Measurements from ENCODE around the gene OR2V2.

Gene OR2V2

DNA sequence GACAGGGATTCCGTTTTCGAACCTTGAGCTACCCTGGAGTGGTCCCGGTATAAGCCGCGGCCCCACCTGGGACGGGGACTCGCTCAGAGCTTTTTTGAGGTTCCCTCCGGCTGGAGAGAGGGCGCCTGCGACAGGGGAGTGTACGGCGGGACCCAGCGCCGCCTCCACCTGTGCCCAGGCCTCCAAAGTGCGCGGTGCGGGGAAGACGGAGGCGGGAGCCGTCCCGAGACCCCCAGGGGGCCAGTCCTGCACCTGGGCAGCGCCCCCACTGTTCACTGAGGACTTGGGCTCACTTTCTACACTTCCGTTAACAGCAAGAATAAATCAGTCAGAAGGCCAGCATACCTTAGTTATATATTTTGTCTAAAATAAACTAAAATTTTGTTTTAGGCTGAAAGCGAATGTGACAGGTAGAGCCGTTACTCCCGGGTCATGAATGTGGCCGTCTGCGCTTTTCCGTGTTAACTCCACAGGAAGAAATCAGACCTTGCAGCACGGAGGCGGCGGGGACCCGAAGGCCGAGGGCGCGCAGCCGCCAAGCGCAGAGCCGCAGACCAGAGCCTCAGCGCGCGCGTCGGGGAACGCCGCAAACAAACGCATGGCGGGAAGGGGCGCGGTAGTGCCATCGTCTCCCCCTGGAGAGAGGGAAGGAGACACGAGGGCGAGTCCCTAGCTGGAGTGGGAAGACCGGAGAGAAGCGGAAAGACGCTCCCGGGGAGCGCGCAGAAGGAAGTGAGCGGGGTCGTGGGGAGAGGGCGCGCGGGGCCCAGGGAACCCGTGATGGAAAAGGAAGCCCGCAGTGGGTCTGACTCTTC is 43.5 kb downstream of the OR2V2 start:
- DNase-seq (ENCODE audit: low read depth in 3 of 3), result peak in 1 of 3 experiments; percentile 52

DNA sequence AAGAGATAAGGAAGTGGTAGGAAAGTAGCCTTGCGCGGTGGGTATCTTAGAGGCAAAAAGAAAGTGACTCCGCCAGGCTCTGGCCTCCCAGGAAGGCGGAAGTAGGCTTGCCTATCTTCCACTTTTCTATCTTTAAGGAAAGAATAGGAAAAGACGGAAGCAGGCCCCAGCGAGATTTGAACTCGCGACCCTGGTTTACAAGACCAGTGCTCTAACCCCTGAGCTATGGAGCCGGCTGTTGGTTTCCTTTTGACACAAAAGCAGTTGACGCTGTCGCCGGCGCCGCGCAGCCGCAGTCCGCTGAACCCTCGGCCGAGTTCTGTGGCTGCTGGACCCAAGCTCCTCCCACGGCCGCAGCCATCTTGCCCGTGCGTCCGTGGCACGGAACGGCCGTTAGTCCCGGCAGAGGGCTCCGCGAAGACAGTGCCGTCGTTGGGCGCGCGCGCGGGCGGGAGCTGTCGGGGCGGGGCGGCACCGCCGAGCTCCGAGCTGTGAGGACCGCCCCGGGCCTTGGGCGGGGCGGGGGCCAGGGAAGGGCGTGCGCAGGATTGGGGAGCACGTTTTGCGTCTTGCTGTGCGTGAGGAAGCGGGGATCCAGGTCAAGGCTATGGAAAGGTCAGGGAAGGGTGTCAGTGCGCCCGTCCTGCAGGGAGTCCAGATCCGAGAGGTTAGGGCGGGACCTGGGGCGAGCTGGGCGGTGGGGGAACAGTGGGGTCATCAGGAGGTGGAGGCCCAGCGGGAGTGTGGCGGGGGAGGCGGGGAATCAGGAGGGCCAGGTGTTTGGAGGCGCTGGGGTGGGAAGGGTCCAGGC is 44.3 kb downstream of the OR2V2 start:
- DNase-seq (ENCODE audit: low read depth in 3 of 3), result peak; percentile 93 to 96 (median 94)

GRCh38 chr5:181192337-181193046 is 45.1 kb downstream of the OR2V2 start:
- DNase-seq (ENCODE audit: low read depth in 3 of 3), result no peak

DNA sequence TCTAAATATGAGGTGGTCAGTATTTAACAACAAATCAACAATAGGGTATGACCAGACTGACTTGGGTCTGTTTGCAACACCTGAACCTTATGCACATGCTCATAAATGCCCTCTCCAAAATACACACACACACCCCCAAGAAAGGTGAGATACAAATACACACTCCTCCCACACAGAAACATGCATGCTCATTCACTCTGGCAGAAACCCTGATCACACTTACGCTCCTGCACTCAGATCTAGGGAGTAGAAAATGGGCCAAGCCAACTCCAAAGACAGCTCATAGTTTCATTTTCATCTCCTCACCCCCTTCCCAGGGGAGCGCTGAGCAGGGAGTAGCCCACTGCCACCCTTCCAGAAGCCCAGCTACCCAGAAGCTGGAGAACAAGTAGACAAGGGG is 46.3 kb downstream of the OR2V2 start:
- no peak for DNase-seq (ENCODE audit: low read depth in 3 of 3)

DNA sequence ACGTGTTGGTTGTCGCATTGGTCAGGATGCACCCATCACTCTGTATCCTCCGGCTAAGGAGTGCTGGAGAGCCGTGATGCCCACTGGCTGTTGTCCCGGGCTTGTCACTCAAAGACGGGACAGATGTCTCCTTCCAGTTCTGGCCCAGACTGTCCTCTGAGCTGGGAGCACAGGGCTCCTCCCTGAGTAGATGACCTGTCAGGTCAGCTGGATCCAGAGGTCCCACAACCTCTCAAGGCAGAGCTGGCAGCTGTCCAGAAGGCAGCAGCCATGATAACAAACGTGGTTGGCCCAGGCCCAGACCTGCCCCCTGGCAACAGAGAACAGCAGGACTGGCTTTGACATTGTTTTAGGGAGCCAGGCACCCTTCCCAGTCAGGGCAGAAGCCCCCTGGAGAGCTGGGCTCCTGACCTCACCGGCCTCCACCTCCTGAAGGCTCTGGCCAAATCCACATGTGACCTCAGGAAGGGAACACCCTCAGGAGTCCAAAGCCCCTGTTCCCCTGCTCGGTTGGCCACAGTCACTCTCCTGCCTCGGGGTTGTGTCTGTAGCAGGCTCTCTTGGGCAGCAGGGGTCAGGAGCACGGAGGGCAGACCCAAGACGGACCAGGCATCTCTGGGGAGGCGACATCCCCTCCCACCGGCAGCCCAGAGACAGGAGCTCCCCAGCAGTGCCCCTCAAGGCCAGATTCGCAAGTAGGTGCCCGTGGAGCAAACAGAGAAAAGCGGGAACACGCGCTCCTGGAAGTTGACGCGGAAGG is 47.3 kb downstream of the OR2V2 start:
- no peak for DNase-seq (ENCODE audit: low read depth in 3 of 3)

DNA sequence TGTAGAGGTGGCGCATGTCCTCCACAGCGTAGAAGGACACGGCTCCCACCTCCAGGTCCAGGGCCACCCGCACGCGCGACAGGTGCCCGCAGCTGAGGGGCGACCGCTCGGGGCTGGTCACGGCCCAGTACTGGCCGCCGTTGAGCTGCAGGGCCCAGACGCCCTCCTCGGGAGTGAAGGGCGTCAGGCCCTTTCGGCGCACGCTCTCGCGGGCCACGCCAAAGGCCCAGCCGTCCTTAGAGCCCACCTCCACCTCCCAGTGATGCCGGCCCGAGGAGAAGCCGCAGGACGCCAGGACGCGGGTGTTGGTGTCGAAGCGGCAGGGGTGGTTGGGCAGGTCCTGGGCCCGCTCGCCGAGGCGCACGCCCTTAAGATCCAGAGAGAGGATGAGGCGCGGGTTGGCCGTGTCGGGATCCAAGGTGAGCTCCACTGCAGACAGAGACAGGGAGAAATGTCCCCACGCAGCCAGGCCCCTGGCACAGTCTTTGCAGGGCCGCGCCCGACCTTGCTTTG is 47.9 kb downstream of the OR2V2 start:
- no peak for DNase-seq (ENCODE audit: low read depth in 3 of 3)

DNA sequence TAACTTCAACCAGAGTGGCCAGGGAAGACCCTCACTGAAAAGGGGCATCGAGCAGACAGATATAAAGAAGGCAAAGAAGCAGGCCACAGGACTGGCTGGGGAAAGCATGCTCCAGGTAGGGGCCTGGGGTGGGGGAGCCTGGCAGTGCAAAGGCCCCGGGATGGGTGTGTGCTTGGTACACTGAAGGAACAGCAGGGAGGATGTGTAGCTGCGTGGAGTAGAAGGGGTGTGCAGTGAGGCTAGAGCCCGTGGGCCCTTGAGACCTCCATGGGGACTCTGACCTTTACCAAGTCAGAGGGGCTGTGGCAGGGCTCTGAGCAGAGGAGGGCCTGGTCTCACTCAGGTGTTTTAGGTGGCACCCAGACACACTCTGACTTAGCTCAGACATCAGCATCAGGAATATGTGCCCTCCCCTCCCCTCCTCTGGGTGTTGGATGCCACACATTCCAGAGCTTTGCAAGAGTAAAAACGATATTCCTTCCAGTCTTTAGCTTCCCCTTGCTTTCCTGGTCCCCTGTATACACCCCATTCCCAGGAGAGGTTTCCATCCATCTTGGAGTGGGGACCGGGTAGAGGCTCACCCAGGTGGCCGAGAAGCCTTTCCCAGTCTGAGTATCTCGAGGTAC is 50.1 kb downstream of the OR2V2 start:
- DNase-seq (ENCODE audit: low read depth in 3 of 3), result no peak

- DNase-seq (ENCODE audit: low read depth in 3 of 3), result no peak
These were observed 50.8 kb downstream of the OR2V2 start for GRCh38 chr5:181198106-181198685.

GRCh38 chr5:181198905-181199519 is 51.6 kb downstream of the OR2V2 start:
- no peak for DNase-seq (ENCODE audit: low read depth in 3 of 3)

- DNase-seq (ENCODE audit: low read depth in 3 of 3), result no peak
These were observed 52.7 kb downstream of the OR2V2 start for GRCh38 chr5:181199881-181200638.

GRCh38 chr5:181200816-181201215 is 53.4 kb downstream of the OR2V2 start:
- DNase-seq (ENCODE audit: low read depth in 3 of 3), result no peak

- DNase-seq (ENCODE audit: low read depth in 3 of 3), result no peak
These were observed 55.8 kb downstream of the OR2V2 start for GRCh38 chr5:181203093-181203711.

DNA sequence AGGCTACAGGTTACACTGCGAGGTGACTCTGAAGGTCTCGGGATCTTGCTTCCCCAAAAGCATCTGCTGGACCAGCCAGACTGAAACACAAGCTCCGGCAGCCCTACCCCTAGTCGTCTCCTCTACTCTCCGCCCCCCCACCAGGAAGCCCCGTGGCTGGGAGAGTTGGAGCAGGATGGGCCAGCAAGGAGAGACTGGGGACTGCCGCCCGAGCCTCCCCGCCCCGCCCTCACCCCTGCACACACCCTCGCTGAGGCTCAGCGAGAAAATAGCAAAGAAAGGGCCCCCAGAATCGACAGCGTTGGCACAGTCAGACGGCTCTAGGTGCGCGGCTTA is 56.4 kb downstream of the OR2V2 start:
- DNase-seq (ENCODE audit: low read depth in 3 of 3), result no peak

DNA sequence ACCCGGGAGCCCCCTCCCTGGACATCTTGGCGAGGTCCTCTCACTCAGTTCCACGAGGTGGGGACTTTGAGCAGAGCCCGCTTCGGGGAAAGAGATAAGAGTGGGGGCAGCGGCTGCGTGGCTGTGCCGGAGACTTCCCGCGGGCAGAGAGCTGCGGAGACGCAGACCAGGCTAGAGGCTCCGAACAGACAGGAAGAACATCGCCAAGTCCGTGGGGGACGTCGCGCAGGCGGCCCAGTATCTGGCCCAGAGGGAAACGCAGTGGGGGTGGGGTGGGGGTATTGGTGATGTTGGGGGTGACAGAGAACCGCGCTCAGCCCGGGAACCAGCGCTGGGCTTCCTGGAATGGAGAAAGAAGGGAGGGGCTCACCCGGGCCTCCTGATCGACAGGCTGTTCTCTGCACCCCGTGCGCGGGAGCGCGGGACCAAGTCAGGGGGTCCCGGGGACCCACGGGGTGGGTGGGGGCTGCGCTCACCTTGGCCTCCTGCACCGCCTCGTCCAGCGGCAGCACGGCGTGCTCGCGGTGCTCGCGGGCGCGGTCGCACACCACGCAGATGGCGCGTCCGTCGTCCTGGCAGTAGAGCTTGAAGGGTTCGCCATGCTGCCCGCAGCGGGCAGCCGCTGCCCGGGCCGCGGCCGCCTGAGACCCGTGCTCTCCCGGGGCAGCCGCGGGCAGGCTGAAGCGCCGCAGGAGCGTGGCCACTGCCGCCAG is 56.9 kb downstream of the OR2V2 start:
- DNase-seq (ENCODE audit: low read depth in 3 of 3), result no peak

DNA sequence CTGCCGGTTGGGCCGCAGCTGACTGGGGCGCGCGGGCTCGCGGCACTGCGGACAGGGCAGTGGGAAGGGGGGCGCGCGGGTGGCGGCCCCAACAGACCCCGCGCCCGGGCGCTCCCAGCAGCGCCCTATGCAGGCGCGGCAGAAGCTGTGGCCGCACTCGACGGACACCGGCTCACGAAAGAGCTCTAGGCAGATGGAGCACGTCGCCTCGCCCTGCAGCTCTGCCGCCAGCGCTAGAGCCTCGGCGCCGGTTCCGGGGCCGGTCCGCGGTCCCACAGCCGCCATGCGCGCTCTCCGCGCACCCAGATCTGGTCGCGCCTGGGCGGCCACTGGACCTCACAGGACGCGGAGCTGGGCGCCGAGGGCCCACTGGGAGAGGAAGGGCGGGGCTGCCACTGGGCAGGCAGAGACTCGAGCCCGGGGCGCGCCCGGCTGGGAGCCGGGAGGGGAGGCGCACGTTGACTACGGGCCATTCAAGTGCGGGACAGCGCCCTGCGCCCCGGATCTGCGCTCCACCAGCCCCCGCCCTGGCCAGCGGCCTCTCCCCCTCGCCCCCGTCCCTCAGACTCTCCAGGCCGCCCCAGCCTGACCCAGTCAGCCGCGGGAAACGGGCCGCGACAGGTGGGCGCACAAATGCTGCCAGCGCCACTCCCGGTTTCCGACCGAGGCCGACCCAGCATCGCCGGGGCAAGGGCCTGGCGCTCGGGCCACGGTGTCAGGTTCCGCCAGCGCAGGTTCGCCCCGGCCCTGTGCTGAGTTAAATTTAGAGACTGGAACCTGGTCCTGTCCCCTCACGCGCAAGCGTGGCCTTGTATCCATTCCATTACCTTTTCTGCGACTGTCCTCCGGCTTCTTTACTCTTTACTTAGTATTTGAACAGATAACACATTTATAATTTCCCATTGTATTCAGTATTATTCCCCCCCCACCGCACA is 57.7 kb downstream of the OR2V2 start, which contains the start of gene TRIM7:
Gene TRIM7, minus strand, starts transcription at position 371 of the 935 bp plus-strand sequence. Its CDS starts 86 bp downstream, at position 285.
- DNase-seq (ENCODE audit: low read depth in 3 of 3), result no peak

- DNase-seq (ENCODE audit: low read depth in 3 of 3), result no peak
These were observed 58.6 kb downstream of the OR2V2 start for GRCh38 chr5:181205761-181206649.
